Parathyroid adenoma (tissue), 2 donors: ENCODE data around the gene ERAS.

Experiments used
- H2AFZ ChIP-seq: fragments of 300-600 bp; sonication (generic); one replicate; pipeline ENCODE4 v1.7.0; 2017; ENCODE audit warnings: antibody characterized with exemption, mild to moderate bottlenecking
- H3K27ac ChIP-seq: fragments of 300-600 bp; sonication (generic); one replicate; pipeline ENCODE4 v1.7.0; 2017
- H3K27me3 ChIP-seq: fragments of 300-600 bp; sonication (generic); one replicate; pipeline ENCODE4 v1.7.0; 2017; ENCODE audit warnings: low read length; ENCODE audit not compliant: control insufficient read depth, insufficient read depth
- H3K36me3 ChIP-seq: fragments of 300-600 bp; sonication (generic); one replicate; pipeline ENCODE4 v1.7.0; 2017; ENCODE audit warnings: low read length; ENCODE audit not compliant: control insufficient read depth, insufficient read depth
- H3K4me1 ChIP-seq: fragments of 300-600 bp; sonication (generic); one replicate; pipeline ENCODE4 v1.7.0; 2017; ENCODE audit warnings: control low read depth
- H3K4me2 ChIP-seq: fragments of 300-600 bp; sonication (generic); one replicate; pipeline ENCODE4 v1.7.0; 2017; ENCODE audit warnings: low read length
- H3K4me3 ChIP-seq: fragments of 300-600 bp; sonication (generic); one replicate; pipeline ENCODE4 v1.7.0; 2017; ENCODE audit warnings: low read depth, low read length
- H3K79me2 ChIP-seq: fragments of 300-600 bp; sonication (generic); one replicate; pipeline ENCODE4 v1.7.0; 2017; ENCODE audit warnings: control low read depth
- H3K9ac ChIP-seq: fragments of 300-600 bp; sonication (generic); one replicate; pipeline ENCODE4 v1.7.0; 2017; ENCODE audit warnings: mild to moderate bottlenecking
- H3K9me3 ChIP-seq: fragments of 300-600 bp; sonication (generic); one replicate; pipeline ENCODE4 v1.7.0; 2017; ENCODE audit warnings: low read length; ENCODE audit not compliant: control insufficient read depth
- CTCF ChIP-seq: fragments of 300-600 bp; sonication (generic); IDR thresholded peaks from one replicate; pipeline ENCODE4 v1.7.0; 2017; ENCODE audit warnings: antibody characterized with exemption, mild to moderate bottlenecking
- donor health status: primary hyperparathyroidism.

Gene ERAS

GRCh38 chrX:48823053-48823452 lies 3.3 kb upstream of the ERAS start:
- TF ChIP-seq CTCF: no peak
- H3K27me3 ChIP-seq: no peaks in the 10 kb centered on the region
- no peak overlapping the region for H3K9ac ChIP-seq
- no peaks in the 10 kb centered on the region for H3K4me1 ChIP-seq
- H3K36me3 ChIP-seq: no peaks in the 10 kb centered on the region
- H3K27ac ChIP-seq: no peak overlapping the region
- no peaks in the 10 kb centered on the region for H3K9me3 ChIP-seq
- H3K4me2 ChIP-seq: no peak overlapping the region
- no peak overlapping the region for H3K4me3 ChIP-seq
- H3K79me2 ChIP-seq: no peaks in the 10 kb centered on the region
- H2AFZ ChIP-seq: no peak overlapping the region

- Histone ChIP-seq H3K36me3 (no peaks in the 10 kb centered on the region), H3K4me3 (no peak overlapping the region), H3K9ac (no peak overlapping the region), H3K27me3 (no peaks in the 10 kb centered on the region), H3K4me1 (no peaks in the 10 kb centered on the region), H3K9me3 (no peaks in the 10 kb centered on the region), H3K27ac (no peak overlapping the region), H3K79me2 (no peaks in the 10 kb centered on the region), H3K4me2 (no peak overlapping the region), H2AFZ (no peak overlapping the region)
- no peak for TF ChIP-seq CTCF
Measured at GRCh38 chrX:48824066-48824465, 2.2 kb upstream of the ERAS start.

GRCh38 chrX:48826876-48827653 lies 752 bp downstream of the ERAS start:
- H3K4me2 ChIP-seq: no peak overlapping the region
- no peaks in the 10 kb centered on the region for H3K27me3 ChIP-seq
- no peaks in the 10 kb centered on the region for H3K79me2 ChIP-seq
- H3K4me1 ChIP-seq: no peaks in the 10 kb centered on the region
- no peaks in the 10 kb centered on the region for H3K36me3 ChIP-seq
- no peak overlapping the region for H3K4me3 ChIP-seq
- H3K27ac ChIP-seq: no peak overlapping the region
- no peak for TF ChIP-seq CTCF
- no peak overlapping the region for H2AFZ ChIP-seq
- H3K9ac ChIP-seq: no peak overlapping the region
- H3K9me3 ChIP-seq: no peaks in the 10 kb centered on the region

GRCh38 chrX:48827654-48827968 lies 1.3 kb downstream of the ERAS start:
- Histone ChIP-seq H3K36me3 (no peaks in the 10 kb centered on the region), H3K4me3 (no peak overlapping the region), H3K4me2 (no peak overlapping the region), H3K27ac (no peak overlapping the region), H3K4me1 (no peaks in the 10 kb centered on the region), H3K27me3 (no peaks in the 10 kb centered on the region), H3K9ac (no peak overlapping the region), H2AFZ (no peak overlapping the region), H3K9me3 (no peaks in the 10 kb centered on the region), H3K79me2 (no peaks in the 10 kb centered on the region)
- no peak for TF ChIP-seq CTCF
